ENCODE results near the gene ARGLU1.

ARGLU1 gene

GRCh38 chr13:106533943-106534638, 33.8 kb downstream of the ARGLU1 start:
- peak overlapping the region; percentile 84 for H3K4me3 ChIP-seq (ENCODE audit: low read length)
- TF ChIP-seq CTCF (conservative IDR thresholded peaks at IDR 0.05; ENCODE audit: low read length): no peak; the same call in none of the 2 replicates
- DNase-seq (ENCODE audit: low read depth): peak; percentile 62

GRCh38 chr13:106533101-106533942, 34.6 kb downstream of the ARGLU1 start:
- DNase-seq (ENCODE audit: low read depth): peak; percentile 78
- peak; percentile 53 for TF ChIP-seq CTCF (conservative IDR thresholded peaks at IDR 0.05; ENCODE audit: low read length)
- peak overlapping the region; percentile 84 for H3K4me3 ChIP-seq (ENCODE audit: low read length)

GRCh38 chr13:106532111-106532929, 35.6 kb downstream of the ARGLU1 start:
- TF ChIP-seq CTCF (conservative IDR thresholded peaks at IDR 0.05; ENCODE audit: low read length): no peak
- DNase-seq (ENCODE audit: low read depth): no peak
- peak overlapping the region; percentile 84 for H3K4me3 ChIP-seq (ENCODE audit: low read length)

- H3K4me3 ChIP-seq (ENCODE audit: low read length): peak overlapping the region; percentile 84
- DNase-seq (ENCODE audit: low read depth): no peak
- TF ChIP-seq CTCF (conservative IDR thresholded peaks at IDR 0.05; ENCODE audit: low read length): no peak
These were observed 36.9 kb downstream of the ARGLU1 start for GRCh38 chr13:106530980-106531481.

DNA sequence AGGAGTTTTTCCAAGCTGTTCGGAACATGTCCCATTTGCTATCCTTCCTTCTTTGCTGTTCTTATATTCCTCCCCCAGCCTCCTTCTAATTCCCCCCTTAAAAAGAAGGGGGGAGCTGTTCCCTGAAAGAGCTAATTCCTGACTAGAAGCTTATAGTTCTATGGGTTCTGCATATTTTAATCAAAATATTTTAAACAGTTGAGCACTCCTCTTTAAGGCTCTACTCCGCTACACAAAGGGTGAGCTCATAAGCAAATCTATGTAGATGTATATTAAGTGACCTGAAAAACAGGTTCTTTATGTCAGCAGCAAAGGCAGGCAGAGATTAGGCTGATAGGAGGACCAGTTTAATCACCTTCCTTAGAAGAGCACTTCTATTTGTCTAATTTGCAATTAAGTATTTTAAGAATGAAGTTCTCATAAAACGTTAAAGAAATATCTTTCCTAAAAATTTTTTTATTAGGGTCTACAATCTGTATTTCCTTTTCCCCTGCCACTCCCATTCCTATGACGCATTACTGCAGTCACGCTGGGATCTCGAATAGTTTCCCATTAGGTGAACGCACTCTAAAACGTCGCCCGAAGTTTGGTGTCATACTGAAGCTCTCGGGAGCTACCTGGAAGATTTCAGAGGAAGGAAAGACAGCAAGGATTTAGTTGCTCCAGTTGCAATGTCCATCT, 37.6 kb downstream of the ARGLU1 start:
- TF ChIP-seq CTCF (conservative IDR thresholded peaks at IDR 0.05; ENCODE audit: low read length): no peak
- no peak for DNase-seq (ENCODE audit: low read depth)
- peak overlapping the region; percentile 84 for H3K4me3 ChIP-seq (ENCODE audit: low read length)

DNA sequence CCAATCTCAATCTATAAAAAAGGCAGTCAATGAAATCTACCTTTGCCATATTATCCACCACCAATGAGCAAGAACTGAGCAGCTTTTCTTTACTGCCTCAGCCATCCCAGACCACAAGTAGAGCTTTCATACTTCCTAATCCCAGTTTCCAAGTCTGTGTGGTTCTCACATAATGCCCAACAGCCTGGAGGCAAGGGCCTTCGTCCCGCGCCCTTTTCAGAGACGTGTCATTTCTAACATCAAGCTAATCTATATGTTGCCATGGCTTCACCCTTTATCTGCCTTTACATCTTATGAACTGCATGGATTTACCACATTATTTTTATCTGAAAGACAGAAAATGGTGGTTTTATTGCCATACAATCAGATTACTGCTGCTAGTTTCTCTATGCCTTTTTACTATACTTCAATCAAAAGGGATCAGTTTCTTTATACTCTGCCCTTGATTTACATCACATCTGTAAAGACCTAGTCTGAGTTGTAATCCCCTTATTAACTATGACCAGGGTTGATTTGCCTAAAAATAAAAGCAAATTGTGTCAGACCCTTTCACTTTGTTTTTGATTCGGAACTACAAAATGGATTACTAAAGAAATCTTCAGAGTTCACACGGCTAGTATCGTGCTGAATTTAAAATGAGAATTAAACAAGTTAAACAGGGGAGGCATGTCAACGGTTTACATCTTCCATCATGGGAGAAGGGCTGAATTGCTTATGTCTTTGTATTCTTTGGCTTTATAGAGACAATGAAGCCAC, 38.3 kb downstream of the ARGLU1 start:
- no peak for DNase-seq (ENCODE audit: low read depth)
- no peak overlapping the region for H3K4me3 ChIP-seq (ENCODE audit: low read length)
- TF ChIP-seq CTCF (conservative IDR thresholded peaks at IDR 0.05; ENCODE audit: low read length): no peak

Measured in AG10803 (cell line).